Cardiac ventricle fibroblast (primary cell): ENCODE measurements around the gene TOMM20L. TPM values are rescaled to one million over a fixed set of nuclear protein-coding genes. Genes with fewer than 3 reads are reported as not detected.

Experiments used
- total RNA-seq: library from RNA; depleted of rRNA; stranded (reverse); fragments of >200 nt; gene quantifications from 2 replicates; pipeline ENCODE4 v1.2.3, GENCODE V29; 2015

TOMM20L gene
- not detected in 2 replicates for total RNA-seq

DNA sequence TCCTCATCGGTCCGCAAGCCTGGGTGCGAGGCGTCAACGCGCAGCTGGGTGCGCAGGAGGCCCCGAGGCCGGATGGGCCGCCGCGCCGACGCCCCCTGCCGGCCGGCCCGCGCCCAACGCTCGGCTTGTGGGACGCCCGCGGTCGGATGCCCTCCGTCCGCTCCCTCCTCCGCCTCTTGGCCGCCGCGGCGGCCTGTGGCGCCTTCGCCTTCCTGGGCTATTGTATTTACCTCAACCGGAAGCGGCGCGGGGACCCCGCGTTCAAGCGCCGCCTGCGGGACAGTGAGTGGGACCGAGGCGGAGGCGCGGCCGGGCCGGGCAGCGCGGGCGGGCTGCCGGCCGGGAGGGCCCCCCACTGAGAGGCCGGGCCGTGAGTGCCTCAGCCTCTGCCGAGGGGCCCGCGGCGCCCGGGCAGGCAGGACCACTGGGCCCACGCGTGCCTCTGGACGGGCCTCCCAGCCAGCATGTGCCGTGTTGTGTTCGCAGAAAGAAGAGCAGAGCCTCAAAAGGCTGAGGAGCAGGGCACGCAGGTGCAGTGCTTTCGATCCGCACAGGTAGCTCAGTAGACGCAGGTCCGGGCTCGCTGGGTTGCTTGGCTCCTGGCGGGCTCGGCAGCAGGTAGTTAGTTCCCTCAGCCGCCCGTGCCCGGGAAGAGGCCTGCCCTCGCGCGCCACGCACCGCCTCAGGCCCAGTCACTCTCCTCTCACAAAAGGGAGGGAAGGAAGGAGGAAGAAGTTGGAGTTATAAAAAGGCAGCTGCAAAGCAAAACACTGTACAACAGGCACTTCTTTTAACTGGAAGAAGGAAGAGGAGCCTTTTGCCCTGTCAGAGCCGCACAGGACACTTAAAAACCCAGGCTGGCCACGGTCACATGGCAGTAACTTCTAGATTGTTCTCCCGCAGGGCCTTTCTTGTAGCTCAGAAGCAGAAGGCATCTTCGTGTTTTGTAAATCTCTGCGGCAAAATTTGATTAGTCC, at the start of gene TOMM20L:
TSS of gene TOMM20L (plus strand) at position 119 of the 977 bp plus-strand sequence. CDS start at position 147, 28 bp downstream.

DNA sequence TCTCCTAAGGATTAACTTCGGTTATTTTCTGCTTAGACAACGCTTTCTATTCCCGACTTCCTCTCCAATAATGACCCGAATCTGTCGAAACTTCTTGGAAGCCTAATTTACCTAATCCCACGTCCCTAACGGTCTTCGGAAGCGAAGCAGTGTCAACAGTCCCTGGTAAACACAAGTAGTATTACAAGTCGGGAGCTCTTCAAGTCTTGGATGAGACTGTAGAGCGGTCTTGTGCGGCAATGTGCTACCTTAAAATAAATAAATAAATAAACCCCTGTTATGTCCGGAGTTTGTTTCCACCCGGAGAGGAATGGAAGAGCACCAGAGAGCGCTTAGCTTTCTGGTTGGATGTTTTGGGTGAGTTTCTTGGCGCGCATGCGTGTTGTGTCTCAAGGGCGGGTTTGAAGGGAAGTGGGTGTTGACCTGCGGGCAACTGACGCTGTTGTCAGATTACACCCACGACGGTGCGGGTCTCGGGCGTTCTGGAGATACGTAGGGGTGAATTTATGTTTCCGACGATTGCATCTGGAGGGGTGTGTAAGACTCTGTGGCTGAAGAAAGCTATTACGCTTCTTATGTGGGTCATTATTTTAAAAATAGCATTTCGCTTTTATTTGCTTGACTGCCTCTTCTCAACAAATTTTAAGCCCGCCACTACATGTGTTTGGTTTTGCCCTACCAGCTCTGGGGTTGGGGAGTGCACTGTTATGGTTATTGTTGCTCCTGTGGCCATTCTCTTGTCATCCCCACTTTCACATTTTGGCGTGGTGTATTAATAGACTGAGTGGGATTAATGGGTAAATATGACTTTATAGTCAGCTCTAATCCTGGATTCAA, 31.8 kb downstream of the TOMM20L start, which contains the start of the genes KIAA0586 and TIMM9:
TSS of gene KIAA0586 (plus strand) at position 439 of the 837 bp plus-strand sequence. CDS start 546 bp downstream, outside the sequence.
TSS of gene TIMM9 (minus strand) at position 251 of the 837 bp plus-strand sequence. CDS start 15,586 bp downstream, outside the sequence.

Other genes with a start within 250 kb of the TOMM20L start
- gene ARMH4, start 243.7 kb upstream of the TOMM20L start, total RNA-seq, result 7.1 and 12.8 TPM in 2 replicates
- 43.9 and 68.3 TPM in 2 replicates for gene ACTR10, start 195.8 kb upstream of the TOMM20L start, total RNA-seq
- gene PSMA3, start 151.1 kb upstream of the TOMM20L start, total RNA-seq, result 83.3 and 90.4 TPM in 2 replicates
- 4.9 and 9.1 TPM in 2 replicates for gene ARID4A, start 97.4 kb upstream of the TOMM20L start, total RNA-seq
- gene TIMM9, start 31.6 kb downstream of the TOMM20L start, total RNA-seq, result 55.1 and 59.2 TPM in 2 replicates
- gene KIAA0586, start 31.8 kb downstream of the TOMM20L start, total RNA-seq, result 14.5 and 21.3 TPM in 2 replicates
- 6.2 and 6.5 TPM in 2 replicates for gene DACT1, start 242.0 kb downstream of the TOMM20L start, total RNA-seq